ENCODE results near the gene DUSP22. TPM values are rescaled to one million over a fixed set of nuclear protein-coding genes. Genes with fewer than 3 reads are reported as not detected.

The DUSP22 gene
- polyA plus RNA-seq, 1 experiment = 5.4 TPM

DNA sequence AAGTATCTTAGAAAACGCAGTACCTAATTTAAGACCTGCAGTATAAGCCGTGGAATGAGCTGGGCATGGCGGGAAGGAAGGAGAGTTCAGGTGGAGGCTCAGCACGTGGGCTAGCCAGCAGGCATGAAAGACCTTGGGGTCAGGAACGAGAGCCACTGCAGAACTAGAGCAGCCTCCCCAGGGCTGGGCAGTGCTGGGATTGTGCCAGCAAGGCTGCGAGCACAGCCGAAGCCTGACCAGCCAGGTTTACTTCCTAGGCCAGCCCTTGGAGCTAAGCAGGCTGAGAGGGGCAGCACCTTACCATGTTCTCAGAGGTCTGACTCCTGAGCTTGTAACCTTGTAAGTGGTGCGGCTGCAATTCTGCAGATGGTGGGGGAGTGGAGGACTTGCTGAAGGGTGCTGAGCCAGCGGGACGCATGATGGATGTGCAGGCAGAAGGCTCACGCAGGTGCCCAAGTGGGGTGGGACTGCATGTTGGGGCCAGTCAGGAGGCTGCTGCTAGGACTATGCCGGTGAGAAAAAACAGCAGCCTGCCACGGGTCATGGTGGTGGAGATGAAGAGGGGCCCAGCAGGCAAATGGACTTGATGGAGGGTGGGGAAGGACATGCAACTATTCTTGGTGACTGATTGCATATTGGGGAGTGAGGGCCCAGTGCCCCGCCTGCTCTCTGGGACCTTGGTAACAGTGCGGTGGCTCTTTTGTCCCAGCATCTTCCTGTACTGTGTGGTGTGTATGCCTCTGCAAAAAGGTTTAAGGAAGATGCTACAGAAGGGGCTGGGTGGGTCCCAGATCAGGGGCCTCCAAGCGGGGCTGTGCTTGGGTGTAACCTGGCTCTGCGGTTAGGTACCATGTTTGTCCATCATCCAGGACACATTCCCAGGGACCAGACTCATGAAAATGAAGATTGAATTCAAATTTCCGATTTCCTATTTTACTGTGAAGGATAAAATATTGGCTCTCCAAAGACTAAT is 61.6 kb downstream of the DUSP22 start:
- Histone ChIP-seq H3K27ac (ENCODE audit: low read depth, low read length) (no peak overlapping the region), H3K27me3 (ENCODE audit: control insufficient read depth, insufficient read depth, low read length) (peaks cover 2% of the 10 kb centered on the region), H3K4me3 (ENCODE audit: low read depth, low read length) (no peak overlapping the region), H3K9me3 (ENCODE audit: control insufficient read depth, insufficient read depth, low read length) (peaks cover 68% of the 10 kb centered on the region)
- TF ChIP-seq, protein P1, sequence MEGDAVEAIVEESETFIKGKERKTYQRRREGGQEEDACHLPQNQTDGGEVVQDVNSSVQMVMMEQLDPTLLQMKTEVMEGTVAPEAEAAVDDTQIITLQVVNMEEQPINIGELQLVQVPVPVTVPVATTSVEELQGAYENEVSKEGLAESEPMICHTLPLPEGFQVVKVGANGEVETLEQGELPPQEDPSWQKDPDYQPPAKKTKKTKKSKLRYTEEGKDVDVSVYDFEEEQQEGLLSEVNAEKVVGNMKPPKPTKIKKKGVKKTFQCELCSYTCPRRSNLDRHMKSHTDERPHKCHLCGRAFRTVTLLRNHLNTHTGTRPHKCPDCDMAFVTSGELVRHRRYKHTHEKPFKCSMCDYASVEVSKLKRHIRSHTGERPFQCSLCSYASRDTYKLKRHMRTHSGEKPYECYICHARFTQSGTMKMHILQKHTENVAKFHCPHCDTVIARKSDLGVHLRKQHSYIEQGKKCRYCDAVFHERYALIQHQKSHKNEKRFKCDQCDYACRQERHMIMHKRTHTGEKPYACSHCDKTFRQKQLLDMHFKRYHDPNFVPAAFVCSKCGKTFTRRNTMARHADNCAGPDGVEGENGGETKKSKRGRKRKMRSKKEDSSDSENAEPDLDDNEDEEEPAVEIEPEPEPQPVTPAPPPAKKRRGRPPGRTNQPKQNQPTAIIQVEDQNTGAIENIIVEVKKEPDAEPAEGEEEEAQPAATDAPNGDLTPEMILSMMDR (IDR thresholded peaks at IDR 0.05; ENCODE audit: low read depth, low read length) = no peak
- ChIA-PET POLR2A (no interaction called here), CTCF (no interaction called here)
- DNase-seq (ENCODE audit: low read depth, low spot score) = no peak

DNA sequence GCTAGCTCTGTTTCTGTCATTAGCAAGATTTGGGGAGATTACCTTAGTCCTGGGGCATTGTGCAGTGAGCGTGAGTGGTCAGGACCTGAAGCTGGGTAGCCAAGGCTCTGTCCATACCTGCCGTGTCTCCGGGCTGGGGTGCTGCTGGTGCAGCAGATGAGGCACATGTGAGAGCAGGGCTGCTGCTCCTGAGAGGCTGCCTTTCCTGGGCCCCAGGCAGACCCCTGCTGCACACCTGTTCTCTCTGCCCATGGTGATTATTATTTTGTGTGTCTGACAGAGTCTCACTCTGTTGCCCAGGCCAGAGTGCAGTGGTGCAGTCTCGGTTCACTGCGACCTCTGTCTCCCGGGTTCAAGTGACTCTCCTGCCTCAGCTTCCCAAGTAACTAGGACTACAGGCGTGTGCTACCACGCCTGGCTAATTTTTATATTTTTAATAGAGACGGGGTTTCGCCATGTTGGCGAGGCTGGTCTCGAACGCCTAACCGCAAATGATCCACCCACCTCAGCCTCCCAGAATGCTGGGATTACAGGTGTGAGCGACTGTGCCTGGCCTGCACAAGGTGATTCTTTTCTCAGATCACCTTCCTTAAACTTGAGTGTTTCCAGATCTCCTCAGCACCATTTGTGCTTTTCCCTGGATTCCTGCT is 62.5 kb downstream of the DUSP22 start:
- DNase-seq (ENCODE audit: low read depth, low spot score) = no peak
- TF ChIP-seq, protein P1 (IDR thresholded peaks at IDR 0.05; ENCODE audit: low read depth, low read length) = no peak
- Histone ChIP-seq H3K9me3 (ENCODE audit: control insufficient read depth, insufficient read depth, low read length) (peaks cover 68% of the 10 kb centered on the region), H3K27ac (ENCODE audit: low read depth, low read length) (no peak overlapping the region), H3K4me3 (ENCODE audit: low read depth, low read length) (no peak overlapping the region), H3K27me3 (ENCODE audit: control insufficient read depth, insufficient read depth, low read length) (peaks cover 2% of the 10 kb centered on the region)
- ChIA-PET POLR2A (no interaction called here), CTCF (no interaction called here)

DNA sequence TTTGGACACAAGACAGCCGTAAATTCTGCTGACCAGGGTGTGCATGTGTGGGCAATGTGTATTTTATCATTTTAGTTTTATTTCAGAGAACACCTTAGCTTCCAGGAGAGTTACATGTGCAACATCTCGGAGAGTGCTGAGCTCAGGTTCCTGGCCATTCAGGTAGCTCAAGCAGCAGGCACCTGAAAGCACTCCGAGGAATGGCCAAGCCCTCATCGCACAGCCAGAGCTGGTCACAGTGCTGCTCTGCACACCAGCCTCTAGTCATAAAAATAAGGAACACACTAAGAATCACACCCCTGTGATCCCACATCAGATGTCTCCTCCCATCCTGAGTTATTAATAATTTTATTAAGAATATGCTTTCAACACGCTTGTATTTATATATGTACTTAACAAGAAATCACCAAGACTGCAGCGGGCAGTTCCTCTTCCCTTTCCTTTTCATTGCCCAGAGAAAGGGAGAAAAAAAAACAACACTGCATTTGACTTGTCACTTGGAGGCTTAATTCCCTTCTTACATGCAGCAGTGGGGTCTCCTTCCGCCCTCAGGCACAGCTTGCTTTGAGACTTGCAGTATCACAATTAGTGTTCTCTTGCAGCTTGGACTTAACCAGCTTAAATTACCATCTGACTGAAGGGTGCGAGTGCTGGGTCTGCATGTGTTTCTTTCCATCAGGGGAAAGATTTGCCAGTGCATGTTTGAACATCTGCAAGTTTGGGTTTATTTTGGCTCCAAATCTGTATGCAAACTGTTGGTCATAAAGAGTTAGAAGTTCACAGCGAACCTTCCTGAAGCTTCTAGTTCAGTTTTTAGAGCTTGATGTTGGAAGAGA is 63.3 kb downstream of the DUSP22 start:
- DNase-seq (ENCODE audit: low read depth, low spot score) = no peak
- H3K27ac ChIP-seq (ENCODE audit: low read depth, low read length) = no peak overlapping the region
- H3K9me3 ChIP-seq (ENCODE audit: control insufficient read depth, insufficient read depth, low read length) = peaks cover 70% of the 10 kb centered on the region
- H3K27me3 ChIP-seq (ENCODE audit: control insufficient read depth, insufficient read depth, low read length) = peaks cover 2% of the 10 kb centered on the region
- TF ChIP-seq, protein P1 (IDR thresholded peaks at IDR 0.05; ENCODE audit: low read depth, low read length) = no peak
- POLR2A ChIA-PET = no interaction called here
- no peak overlapping the region for H3K4me3 ChIP-seq (ENCODE audit: low read depth, low read length)
- CTCF ChIA-PET = interaction anchor here (1.2 kb wide), 1 partner anchor 23 kb away, joined by 3 read pairs; no protein-coding TSS in a partner anchor

DNA sequence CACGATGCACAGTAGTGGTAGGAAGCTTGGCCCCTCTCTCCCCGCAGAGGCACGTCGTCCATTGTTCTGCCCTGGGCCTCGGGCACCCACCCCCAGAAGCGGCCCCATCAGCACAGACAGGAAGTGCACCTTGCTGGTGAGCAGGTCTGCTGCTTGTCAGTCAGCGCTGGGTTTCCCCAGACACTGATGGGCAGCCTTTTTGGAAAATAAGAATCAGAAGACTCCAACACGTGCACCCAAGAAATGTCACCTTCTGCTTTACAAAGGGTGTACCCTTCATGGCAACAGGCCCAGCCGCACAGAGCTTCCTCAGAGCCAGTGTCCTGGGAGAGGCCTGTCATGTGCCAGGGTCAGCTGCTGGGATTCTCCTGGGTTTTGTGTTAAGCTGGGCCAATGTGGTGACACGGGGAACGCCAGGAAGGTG is 64.6 kb downstream of the DUSP22 start:
- no peak overlapping the region for H3K27ac ChIP-seq (ENCODE audit: low read depth, low read length)
- ChIA-PET POLR2A (no interaction called here), CTCF (interaction anchor here (1.2 kb wide), 1 partner anchor 24 kb away, joined by 3 read pairs; no protein-coding TSS in a partner anchor)
- peaks cover 71% of the 10 kb centered on the region for H3K9me3 ChIP-seq (ENCODE audit: control insufficient read depth, insufficient read depth, low read length)
- TF ChIP-seq, protein P1 (IDR thresholded peaks at IDR 0.05; ENCODE audit: low read depth, low read length) = no peak
- H3K4me3 ChIP-seq (ENCODE audit: low read depth, low read length) = no peak overlapping the region
- DNase-seq (ENCODE audit: low read depth, low spot score) = no peak
- peaks cover 2% of the 10 kb centered on the region for H3K27me3 ChIP-seq (ENCODE audit: control insufficient read depth, insufficient read depth, low read length)

Measured in AG04450 (cell line).